CD4-positive, alpha-beta T cell treated with Interleukin-4 for 4 hours (primary cell): ENCODE measurements around the gene SHFL.

Experiments
- DNase-seq: peaks from one replicate; pipeline ENCODE4 v3.0.0-alpha.2; 2020

Gene SHFL

GRCh38 chr19:10110076-10110971, 24.2 kb downstream of the SHFL start:
- DNase-seq = no peak

DNA sequence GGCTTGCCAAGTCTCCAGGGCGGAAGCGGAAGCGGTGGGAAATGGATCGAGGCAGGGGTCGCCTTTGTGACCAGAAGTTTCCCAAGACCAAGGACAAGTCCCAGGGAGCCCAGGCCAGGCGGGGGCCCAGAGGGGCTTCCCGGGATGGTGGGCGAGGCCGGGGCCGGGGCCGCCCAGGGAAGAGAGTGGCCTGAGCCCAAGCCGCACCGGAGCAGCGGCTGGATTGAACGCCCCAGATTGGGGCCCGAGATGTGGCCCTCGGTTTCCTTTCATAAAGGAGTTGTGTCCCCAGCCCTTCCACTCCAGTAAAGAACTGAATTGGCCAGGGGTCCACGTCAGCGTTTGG, 24.8 kb downstream of the SHFL start:
- no peak for DNase-seq

- DNase-seq = peak; percentile 68
These were observed 25.3 kb downstream of the SHFL start, which contains the start of gene P2RY11 for GRCh38 chr19:10111405-10111811. Gene P2RY11 (plus strand): TSS chr19:10111693. CDS start chr19:10111722, 29 bp downstream.

DNA sequence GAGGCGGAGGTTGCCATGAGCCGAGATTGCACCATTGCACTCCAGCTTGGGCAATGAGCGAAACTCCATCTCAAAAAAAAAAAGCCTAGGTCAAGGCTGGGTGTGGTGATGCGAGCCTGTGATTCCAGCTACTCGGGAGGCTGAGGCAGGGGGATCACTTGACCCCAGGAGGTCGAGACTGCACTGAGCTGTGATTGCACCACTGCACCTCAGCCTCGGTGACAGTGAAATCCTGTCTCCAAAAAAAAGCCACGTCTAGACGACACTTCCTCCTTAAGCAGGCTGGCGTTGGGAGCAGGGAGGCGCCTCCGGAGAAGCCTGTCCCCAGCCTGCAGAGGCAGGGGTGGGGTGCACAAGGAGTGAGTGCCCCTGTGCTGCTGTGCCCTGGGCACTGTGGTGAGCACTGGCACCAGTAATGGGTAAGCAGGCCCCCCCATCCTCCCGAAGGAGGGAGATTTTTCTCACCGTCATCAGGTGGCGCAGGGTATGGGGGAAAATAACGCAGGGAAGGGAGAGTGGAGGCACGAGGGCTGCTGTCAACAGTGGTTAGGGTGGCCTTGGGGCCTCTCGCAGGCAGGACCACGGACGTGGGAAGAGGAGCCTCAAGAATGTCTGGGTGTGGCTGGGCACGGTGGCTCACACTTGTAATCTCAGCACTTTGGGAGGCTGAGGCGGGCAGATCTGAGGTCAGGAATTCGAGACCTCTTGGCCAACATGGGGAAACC, 26.1 kb downstream of the SHFL start:
- DNase-seq = peak; percentile 60

- DNase-seq = peak; percentile 67
These were observed 26.9 kb downstream of the SHFL start for GRCh38 chr19:10112895-10113591.

DNA sequence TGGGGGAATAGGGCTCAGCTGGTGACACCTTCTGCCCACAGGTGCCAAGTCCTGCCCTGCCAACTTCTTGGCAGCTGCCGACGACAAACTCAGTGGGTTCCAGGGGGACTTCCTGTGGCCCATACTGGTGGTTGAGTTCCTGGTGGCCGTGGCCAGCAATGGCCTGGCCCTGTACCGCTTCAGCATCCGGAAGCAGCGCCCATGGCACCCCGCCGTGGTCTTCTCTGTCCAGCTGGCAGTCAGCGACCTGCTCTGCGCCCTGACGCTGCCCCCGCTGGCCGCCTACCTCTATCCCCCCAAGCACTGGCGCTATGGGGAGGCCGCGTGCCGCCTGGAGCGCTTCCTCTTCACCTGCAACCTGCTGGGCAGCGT, 27.5 kb downstream of the SHFL start:
- no peak for DNase-seq

GRCh38 chr19:10113964-10114650, 28.0 kb downstream of the SHFL start:
- no peak for DNase-seq

GRCh38 chr19:10114651-10115391, 28.7 kb downstream of the SHFL start:
- DNase-seq = no peak

- no peak for DNase-seq
These were observed 29.4 kb downstream of the SHFL start for GRCh38 chr19:10115392-10116084.

- DNase-seq = no peak
These were observed 30.2 kb downstream of the SHFL start for GRCh38 chr19:10116085-10116865.

DNA sequence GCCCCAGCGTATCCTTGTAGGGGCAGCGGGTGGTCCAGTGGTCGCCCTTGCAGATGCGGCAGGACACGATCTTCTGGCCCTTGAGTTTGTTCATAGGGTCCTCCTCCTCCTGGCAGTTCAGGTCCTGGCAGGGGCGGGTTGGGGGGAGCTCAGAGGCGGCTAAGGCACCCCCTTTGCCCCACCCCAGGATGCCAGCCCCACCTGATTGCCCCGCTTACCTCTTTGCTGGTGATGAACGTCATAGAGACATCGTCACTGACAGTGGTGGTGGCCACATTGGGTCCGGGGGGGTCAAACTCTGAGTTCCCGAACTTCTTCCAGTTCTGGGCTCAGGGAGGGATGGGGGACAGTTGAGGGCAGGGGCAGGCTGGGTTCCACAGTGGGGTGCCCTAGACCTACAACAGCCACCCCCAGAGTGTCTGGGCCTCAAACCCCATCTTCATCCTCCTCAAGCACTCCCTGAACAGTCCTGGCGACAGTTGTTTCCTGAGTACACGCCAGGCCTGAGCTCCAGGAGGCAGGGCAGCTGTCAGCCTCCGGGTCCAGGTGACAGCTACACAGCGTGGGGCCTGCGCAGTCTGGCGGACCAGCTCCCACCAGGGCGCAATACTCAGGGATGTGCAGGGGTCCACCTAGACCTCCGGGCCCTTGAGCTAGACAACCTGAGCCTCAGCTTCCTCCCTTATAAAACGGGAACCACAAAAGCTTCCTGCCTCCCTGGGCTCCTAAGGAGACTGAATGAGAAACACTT, 30.9 kb downstream of the SHFL start:
- no peak for DNase-seq

GRCh38 chr19:10118960-10119359, 32.8 kb downstream of the SHFL start:
- DNase-seq = no peak

- DNase-seq = no peak
These were observed 34.5 kb downstream of the SHFL start for GRCh38 chr19:10120538-10121189.

DNA sequence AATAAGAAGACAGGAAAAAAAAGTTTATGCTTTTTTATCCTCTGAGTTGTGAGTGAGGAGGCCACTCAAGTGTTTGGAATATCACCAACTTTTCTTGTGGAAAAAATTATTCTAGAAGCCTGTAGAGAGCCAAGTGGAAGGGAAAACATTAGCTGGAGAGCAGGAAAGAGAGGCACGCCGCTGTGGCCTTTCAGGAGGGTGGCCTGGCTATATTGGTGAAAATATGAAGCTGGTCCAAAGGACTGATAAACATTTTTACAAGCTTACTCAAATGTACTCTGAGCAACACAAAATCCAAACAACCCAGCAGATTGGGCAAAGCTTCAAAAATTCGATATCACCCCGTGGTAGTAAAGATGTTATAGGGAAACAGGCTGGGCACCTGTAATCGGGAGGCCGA, 35.9 kb downstream of the SHFL start:
- no peak for DNase-seq

- DNase-seq = no peak
These were observed 38.3 kb downstream of the SHFL start for GRCh38 chr19:10124429-10124828.

DNA sequence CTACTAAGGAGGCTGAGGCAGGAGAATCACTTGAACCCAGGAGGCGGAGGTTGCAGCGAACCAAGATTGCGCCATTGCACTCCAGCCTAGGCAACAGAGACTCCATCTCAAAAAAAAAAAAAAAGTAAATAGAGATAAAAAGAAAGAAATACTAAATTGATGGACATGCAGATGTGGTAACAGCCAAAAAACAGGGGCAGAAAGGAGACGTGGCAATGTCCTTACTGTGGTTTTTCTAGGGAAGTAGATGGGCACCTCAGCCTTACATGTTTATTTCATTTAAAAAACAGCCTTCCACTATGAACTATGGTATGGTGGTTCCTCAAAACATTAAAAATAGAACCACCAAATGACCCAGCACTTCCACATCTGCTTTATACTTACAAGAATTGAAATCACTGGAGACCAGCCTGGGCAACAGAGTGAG, 40.1 kb downstream of the SHFL start:
- DNase-seq = no peak

DNA sequence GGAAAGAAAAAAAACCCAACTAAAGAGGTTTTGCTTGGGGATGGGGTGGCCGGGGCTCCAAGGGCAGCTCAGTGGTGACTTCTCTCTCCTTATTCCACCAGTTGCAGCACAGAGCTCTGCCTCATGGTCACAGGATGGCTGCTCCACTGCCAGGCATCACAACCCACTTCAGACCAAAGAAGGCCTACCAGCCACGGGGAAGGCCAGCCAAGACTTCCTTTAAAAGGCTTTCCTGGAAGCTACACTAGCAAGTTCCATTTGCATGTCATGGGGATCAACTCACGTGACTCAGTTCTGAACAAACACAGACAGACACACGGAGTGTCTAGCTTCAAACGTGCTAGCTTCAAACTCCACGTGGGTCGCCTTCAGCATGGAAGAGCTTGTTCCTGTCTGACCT, 46.8 kb downstream of the SHFL start:
- DNase-seq = no peak

- no peak for DNase-seq
These were observed 47.5 kb downstream of the SHFL start for GRCh38 chr19:10133596-10133995.

- DNase-seq = no peak
These were observed 47.9 kb downstream of the SHFL start for GRCh38 chr19:10134040-10134439.
